ENCODE data around the gene STXBP1. TPM values are rescaled to one million over a fixed set of nuclear protein-coding genes. Genes with fewer than 3 reads are reported as not detected.

STXBP1 gene
- polyA plus RNA-seq, 3 donors = 0.27 to 0.59 TPM; not detected in 1

DNA sequence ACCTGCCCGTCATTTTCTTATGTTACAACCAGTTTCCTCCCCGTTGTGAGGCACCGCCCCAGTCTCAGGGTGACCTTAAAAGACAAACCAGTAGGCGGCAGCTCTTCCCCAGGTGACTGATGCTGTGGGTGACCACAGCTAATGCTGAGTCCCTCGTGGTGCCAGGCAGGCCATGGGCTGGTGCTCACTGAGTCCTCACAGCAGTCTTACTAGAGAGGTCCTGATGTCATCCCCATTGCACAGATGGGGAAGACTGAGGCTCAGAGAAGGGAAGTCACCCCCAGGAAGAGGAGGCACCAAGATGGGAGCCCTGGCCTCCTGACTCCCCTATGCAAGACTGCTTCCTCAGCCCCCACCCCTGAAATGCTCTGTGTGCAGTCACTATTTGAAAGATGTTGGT, 95.7 kb downstream of the STXBP1 start:
- H3K36me3 ChIP-seq (replicated peaks in 1 of 2; ENCODE audit: control insufficient read depth in 1 of 2, insufficient read depth in 2 of 2, low read length in 2 of 2) = no peaks in the 10 kb centered on the region
- peaks cover 2% of the 10 kb centered on the region in 2 donors for H3K36me3 Mint-ChIP-seq
- no peak overlapping the region for H3K4me3 ChIP-seq (replicated peaks in 1 of 3; ENCODE audit: low read depth in 2 of 3, low read length in 3 of 3)
- H3K4me1 ChIP-seq (ENCODE audit: control insufficient read depth in 1 of 2, insufficient read depth in 2 of 2, low read length in 2 of 2) = peaks cover 5 to 10% of the 10 kb centered on the region in 2 donors
- H3K4me3 Mint-ChIP-seq = no peak overlapping the region
- H3K4me1 Mint-ChIP-seq = peaks cover 10% of the 10 kb centered on the region
- no peak overlapping the region for H3K4me2 ChIP-seq (replicated peaks; ENCODE audit: extremely low read depth, low read length, poor library complexity, severe bottlenecking)
- no peaks in the 10 kb centered on the region for H3K79me2 ChIP-seq (ENCODE audit: insufficient read depth, low read length)
- no peak overlapping the region for H3K9ac ChIP-seq (ENCODE audit: insufficient read depth, low read length, poor library complexity, severe bottlenecking)
- H3K27me3 ChIP-seq (ENCODE audit: control insufficient read depth in 2 of 2, insufficient read depth in 2 of 2, low read length in 2 of 2) = peaks cover 0 to 2% of the 10 kb centered on the region in 2 donors
- no peaks in the 10 kb centered on the region for H4K20me1 ChIP-seq (ENCODE audit: insufficient read depth, low read length)
- H3K27ac Mint-ChIP-seq = peak overlapping the region in 1 of 7 donors; percentile 53
- WGBS (ENCODE audit: insufficient coverage) = 70% methylated on average over 4 of the region's 5 CpGs
- intact Hi-C loops (cut with micrococcal nuclease) = no loop called here
- peaks cover 0 to 2% of the 10 kb centered on the region in 2 donors for H3K9me3 ChIP-seq (replicated peaks in 1 of 2; ENCODE audit: control insufficient read depth in 1 of 2, insufficient read depth in 1 of 2, low read length in 2 of 2)
- no peak overlapping the region for H2AFZ ChIP-seq (ENCODE audit: insufficient read depth, low read depth, low read length, poor library complexity, severe bottlenecking)
- no peak overlapping the region for H3K27ac ChIP-seq (ENCODE audit: low read depth in 1 of 2, low read length in 2 of 2)
- DNase-seq = no peak
- H3K27me3 Mint-ChIP-seq (ENCODE audit: low read depth in 3 of 3) = peaks cover 6 to 24% (median 13%) of the 10 kb centered on the region in 3 donors
- peaks cover 2 to 7% (median 5%) of the 10 kb centered on the region in 7 donors for H3K9me3 Mint-ChIP-seq
- TF ChIP-seq, protein P1, sequence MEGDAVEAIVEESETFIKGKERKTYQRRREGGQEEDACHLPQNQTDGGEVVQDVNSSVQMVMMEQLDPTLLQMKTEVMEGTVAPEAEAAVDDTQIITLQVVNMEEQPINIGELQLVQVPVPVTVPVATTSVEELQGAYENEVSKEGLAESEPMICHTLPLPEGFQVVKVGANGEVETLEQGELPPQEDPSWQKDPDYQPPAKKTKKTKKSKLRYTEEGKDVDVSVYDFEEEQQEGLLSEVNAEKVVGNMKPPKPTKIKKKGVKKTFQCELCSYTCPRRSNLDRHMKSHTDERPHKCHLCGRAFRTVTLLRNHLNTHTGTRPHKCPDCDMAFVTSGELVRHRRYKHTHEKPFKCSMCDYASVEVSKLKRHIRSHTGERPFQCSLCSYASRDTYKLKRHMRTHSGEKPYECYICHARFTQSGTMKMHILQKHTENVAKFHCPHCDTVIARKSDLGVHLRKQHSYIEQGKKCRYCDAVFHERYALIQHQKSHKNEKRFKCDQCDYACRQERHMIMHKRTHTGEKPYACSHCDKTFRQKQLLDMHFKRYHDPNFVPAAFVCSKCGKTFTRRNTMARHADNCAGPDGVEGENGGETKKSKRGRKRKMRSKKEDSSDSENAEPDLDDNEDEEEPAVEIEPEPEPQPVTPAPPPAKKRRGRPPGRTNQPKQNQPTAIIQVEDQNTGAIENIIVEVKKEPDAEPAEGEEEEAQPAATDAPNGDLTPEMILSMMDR (IDR thresholded peaks at IDR 0.05) = no peak

DNA sequence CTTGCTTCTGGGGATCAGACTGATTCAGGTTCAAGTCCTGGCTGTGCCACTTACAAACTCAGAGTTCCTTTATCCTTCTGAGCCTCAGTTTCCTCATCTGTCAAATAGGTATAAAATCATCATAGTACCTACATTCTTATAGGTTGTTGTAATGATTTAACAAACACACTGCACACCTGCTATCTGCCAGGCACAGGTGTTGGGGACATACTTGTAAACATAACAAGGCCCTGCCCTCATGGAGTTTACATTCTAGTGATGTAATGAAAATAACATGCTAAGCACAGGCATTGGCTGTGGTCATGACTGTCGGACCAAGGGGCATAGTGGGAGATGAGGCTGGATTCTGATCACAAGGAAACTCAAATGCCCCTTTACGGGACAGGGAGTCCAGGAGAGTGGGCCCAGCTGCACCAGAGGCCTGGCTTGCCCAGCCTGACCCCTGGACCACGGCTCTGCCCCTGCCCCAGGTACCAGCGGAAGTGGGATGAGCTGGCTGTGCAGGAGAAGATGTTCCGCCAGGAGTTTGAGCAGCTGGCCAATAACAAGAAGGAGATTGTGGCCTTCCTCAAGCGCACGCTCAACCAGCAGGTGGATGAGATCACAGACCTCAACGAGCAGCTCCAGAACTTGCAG, 97.0 kb downstream of the STXBP1 start:
- Mint-ChIP-seq H3K4me3 (no peak overlapping the region), H3K4me1 (peaks cover 7% of the 10 kb centered on the region), H3K27me3 (ENCODE audit: low read depth in 3 of 3) (peaks cover 8 to 24% (median 13%) of the 10 kb centered on the region in 3 donors), H3K27ac (no peak overlapping the region), H3K9me3 (peaks cover 2 to 7% (median 5%) of the 10 kb centered on the region in 7 donors), H3K36me3 (peaks cover 2% of the 10 kb centered on the region in 2 donors)
- H4K20me1 ChIP-seq (ENCODE audit: insufficient read depth, low read length) = no peaks in the 10 kb centered on the region
- no peak for DNase-seq
- no peak overlapping the region for H3K9ac ChIP-seq (ENCODE audit: insufficient read depth, low read length, poor library complexity, severe bottlenecking)
- peaks cover 0 to 2% of the 10 kb centered on the region in 2 donors for H3K9me3 ChIP-seq (replicated peaks in 1 of 2; ENCODE audit: control insufficient read depth in 1 of 2, insufficient read depth in 1 of 2, low read length in 2 of 2)
- H3K79me2 ChIP-seq (ENCODE audit: insufficient read depth, low read length) = no peaks in the 10 kb centered on the region
- TF ChIP-seq, protein P1 (IDR thresholded peaks at IDR 0.05) = no peak
- H3K27me3 ChIP-seq (ENCODE audit: control insufficient read depth in 2 of 2, insufficient read depth in 2 of 2, low read length in 2 of 2) = peaks cover 0 to 2% of the 10 kb centered on the region in 2 donors
- no peak overlapping the region for H3K4me3 ChIP-seq (replicated peaks in 1 of 3; ENCODE audit: low read depth in 2 of 3, low read length in 3 of 3)
- peaks cover 5 to 10% of the 10 kb centered on the region in 2 donors for H3K4me1 ChIP-seq (ENCODE audit: control insufficient read depth in 1 of 2, insufficient read depth in 2 of 2, low read length in 2 of 2)
- no peak overlapping the region for H2AFZ ChIP-seq (ENCODE audit: insufficient read depth, low read depth, low read length, poor library complexity, severe bottlenecking)
- H3K4me2 ChIP-seq (replicated peaks; ENCODE audit: extremely low read depth, low read length, poor library complexity, severe bottlenecking) = no peak overlapping the region
- no peaks in the 10 kb centered on the region for H3K36me3 ChIP-seq (replicated peaks in 1 of 2; ENCODE audit: control insufficient read depth in 1 of 2, insufficient read depth in 2 of 2, low read length in 2 of 2)
- WGBS (ENCODE audit: insufficient coverage) = 99% methylated on average over 7 of the region's 8 CpGs
- no peak overlapping the region for H3K27ac ChIP-seq (ENCODE audit: low read depth in 1 of 2, low read length in 2 of 2)
- intact Hi-C loops (cut with micrococcal nuclease) = no loop called here
